ENCODE data around the gene ELANE. TPM values are rescaled to one million over a fixed set of nuclear protein-coding genes. Genes with fewer than 3 reads are reported as not detected.
A peak's percentile ranks its signal among the peaks of the same experiment; 100 is the strongest.

ELANE gene
- total RNA-seq, 1 donor from 2014 or later, result not detected

GRCh38 chr19:870314-870713 lies 18.2 kb downstream of the ELANE start:
- no peaks in the 10 kb centered on the region for H3K9me3 Mint-ChIP-seq
- peaks cover 2% of the 10 kb centered on the region for H3K4me1 Mint-ChIP-seq
- no peak for DNase-seq (ENCODE audit: low spot score in 2 of 2, unreplicated experiment in 2 of 2)
- no peak overlapping the region for H3K4me3 Mint-ChIP-seq
- H3K27me3 Mint-ChIP-seq (ENCODE audit: low read depth), result peaks cover 2% of the 10 kb centered on the region
- peak overlapping the region; percentile 60 for H3K27ac Mint-ChIP-seq
- H3K36me3 Mint-ChIP-seq, result peaks cover 16% of the 10 kb centered on the region
- no peak for TF ChIP-seq CTCF (IDR thresholded peaks at IDR 0.05; ENCODE audit: unreplicated experiment)

GRCh38 chr19:870963-871401 lies 18.9 kb downstream of the ELANE start:
- peaks cover 16% of the 10 kb centered on the region for H3K36me3 Mint-ChIP-seq
- H3K27ac Mint-ChIP-seq, result no peak overlapping the region
- no peak overlapping the region for H3K4me3 Mint-ChIP-seq

GRCh38 chr19:871446-872265 lies 19.6 kb downstream of the ELANE start:
- peak overlapping the region; percentile 28 for H3K4me3 Mint-ChIP-seq
- H3K4me1 Mint-ChIP-seq, result peaks cover 2% of the 10 kb centered on the region
- TF ChIP-seq CTCF (IDR thresholded peaks at IDR 0.05; ENCODE audit: unreplicated experiment), result no peak
- peaks cover 2% of the 10 kb centered on the region for H3K27me3 Mint-ChIP-seq (ENCODE audit: low read depth)
- peak overlapping the region; percentile 92 for H3K27ac Mint-ChIP-seq
- H3K36me3 Mint-ChIP-seq, result peaks cover 16% of the 10 kb centered on the region
- no peak for DNase-seq (ENCODE audit: low spot score in 2 of 2, unreplicated experiment in 2 of 2)
- H3K9me3 Mint-ChIP-seq, result no peaks in the 10 kb centered on the region

More at GRCh38 chr19:870963-871401, 18.9 kb downstream of the ELANE start:
- DNase-seq (ENCODE audit: low spot score in 2 of 2, unreplicated experiment in 2 of 2), result no peak
- no peaks in the 10 kb centered on the region for H3K9me3 Mint-ChIP-seq
- no peak for TF ChIP-seq CTCF (IDR thresholded peaks at IDR 0.05; ENCODE audit: unreplicated experiment)
- H3K27me3 Mint-ChIP-seq (ENCODE audit: low read depth), result peaks cover 2% of the 10 kb centered on the region
- H3K4me1 Mint-ChIP-seq, result peaks cover 2% of the 10 kb centered on the region

GRCh38 chr19:872266-872951 lies 20.3 kb downstream of the ELANE start:
- Mint-ChIP-seq H3K27ac (peak overlapping the region; percentile 89), H3K4me1 (peaks cover 2% of the 10 kb centered on the region)

GRCh38 chr19:873084-873483 lies 21.0 kb downstream of the ELANE start:
- Mint-ChIP-seq H3K9me3 (no peaks in the 10 kb centered on the region), H3K4me1 (peaks cover 2% of the 10 kb centered on the region), H3K27ac (no peak overlapping the region), H3K27me3 (ENCODE audit: low read depth) (peaks cover 2% of the 10 kb centered on the region), H3K36me3 (peaks cover 13% of the 10 kb centered on the region), H3K4me3 (no peak overlapping the region)
- no peak for DNase-seq (ENCODE audit: low spot score in 2 of 2, unreplicated experiment in 2 of 2)
- no peak for TF ChIP-seq CTCF (IDR thresholded peaks at IDR 0.05; ENCODE audit: unreplicated experiment)

More at GRCh38 chr19:872266-872951, 20.3 kb downstream of the ELANE start:
- no peak for TF ChIP-seq CTCF (IDR thresholded peaks at IDR 0.05; ENCODE audit: unreplicated experiment)
- DNase-seq (ENCODE audit: low spot score in 2 of 2, unreplicated experiment in 2 of 2), result peak in 1 of 2 experiments; percentile 64
- H3K27me3 Mint-ChIP-seq (ENCODE audit: low read depth), result peaks cover 2% of the 10 kb centered on the region
- no peaks in the 10 kb centered on the region for H3K9me3 Mint-ChIP-seq
- peaks cover 16% of the 10 kb centered on the region for H3K36me3 Mint-ChIP-seq
- no peak overlapping the region for H3K4me3 Mint-ChIP-seq
